Activated CD4-positive, alpha-beta T cell treated with anti-CD3 and anti-CD28 coated beads, Interleukin-2, amount 50 U/mL, for 48 hours (primary cell): Measurements from ENCODE around the gene ATP5PD.
"Not testable (repeated sequence)": the region's sequence is repeated elsewhere in the genome, so short reads cannot be mapped to it uniquely, and the experiment has no call there.

Experiments used
- DNase-seq, 2 experiments: peaks; one replicate each; pipeline ENCODE4 v3.0.0-alpha.2; 2020

ATP5PD gene

DNA sequence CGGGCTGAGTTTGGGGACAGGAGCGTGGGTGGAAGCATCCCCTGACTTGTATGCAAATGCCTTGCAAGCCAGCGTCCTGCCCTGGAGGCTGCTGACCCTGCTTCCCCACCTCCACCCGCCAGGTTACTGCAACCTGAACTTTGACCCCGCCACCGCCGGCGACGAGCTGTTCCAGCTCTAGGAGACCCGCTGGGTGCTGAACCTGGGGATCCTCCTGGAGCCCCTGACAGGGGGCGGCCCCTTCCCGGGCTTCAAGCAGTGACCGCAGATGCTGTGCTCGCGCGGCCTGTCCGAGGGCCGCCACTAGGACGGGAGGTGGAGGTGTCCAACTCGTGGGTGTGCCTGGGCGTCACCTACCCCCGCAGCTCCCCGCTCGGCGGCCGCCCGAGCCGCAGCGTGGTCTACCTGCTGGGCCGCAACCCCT lies 30.3 kb upstream of the ATP5PD start:
- no peak for DNase-seq

DNA sequence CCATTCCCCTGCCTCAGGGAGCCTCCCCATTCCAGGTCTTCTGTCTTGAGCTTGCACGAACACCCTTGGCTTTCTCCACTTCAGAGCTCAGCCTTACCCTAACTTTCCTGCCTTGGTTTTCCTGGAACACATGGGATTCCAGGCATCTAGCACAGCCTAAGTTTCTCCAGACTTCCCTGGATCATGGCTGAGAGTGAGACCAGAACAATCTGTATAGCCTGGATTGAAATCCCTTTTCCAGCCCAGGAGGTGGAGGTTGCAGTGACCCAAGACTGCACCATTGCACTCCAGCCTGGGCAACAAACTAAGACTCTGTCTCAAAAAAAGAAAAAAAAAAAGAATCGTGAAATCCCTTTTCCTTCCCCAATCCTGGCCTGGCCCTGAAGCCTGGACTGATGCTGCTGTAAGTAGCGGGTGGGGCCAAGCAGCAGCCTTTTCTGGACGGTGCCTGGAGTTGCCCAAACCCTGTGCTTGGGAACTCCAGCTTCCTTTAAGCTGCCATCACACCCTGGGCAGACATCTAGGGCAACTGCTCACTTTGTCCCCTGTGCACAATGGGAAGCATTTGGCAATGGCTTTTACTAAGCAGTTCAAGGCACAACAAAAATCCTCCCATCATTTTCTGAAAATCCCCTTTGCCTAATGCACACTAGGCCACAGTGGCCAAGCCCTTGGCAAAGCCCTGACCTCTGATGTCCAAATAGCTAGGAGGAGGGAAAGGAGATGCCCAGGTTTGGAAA lies 29.0 kb upstream of the ATP5PD start:
- no peak for DNase-seq

DNA sequence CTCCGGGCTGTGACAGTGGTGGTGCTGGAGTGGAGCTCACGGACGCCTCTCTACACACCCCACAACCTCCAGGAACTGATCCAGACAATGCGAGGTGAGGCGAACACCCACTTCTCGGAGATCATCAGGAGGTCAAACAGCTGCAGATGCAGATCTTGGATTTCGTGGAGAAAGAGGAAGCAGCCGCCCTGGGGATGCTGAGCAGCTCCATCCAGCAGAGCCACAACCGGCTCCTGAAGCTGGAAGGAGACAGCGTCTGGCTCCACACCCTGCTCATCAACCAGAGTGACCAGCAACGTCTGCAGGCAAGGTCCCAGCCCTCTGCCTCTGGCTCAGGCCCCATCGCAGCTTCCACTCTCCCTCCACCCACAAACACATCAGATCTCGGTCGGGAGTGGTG lies 27.8 kb upstream of the ATP5PD start:
- DNase-seq = no peak

DNA sequence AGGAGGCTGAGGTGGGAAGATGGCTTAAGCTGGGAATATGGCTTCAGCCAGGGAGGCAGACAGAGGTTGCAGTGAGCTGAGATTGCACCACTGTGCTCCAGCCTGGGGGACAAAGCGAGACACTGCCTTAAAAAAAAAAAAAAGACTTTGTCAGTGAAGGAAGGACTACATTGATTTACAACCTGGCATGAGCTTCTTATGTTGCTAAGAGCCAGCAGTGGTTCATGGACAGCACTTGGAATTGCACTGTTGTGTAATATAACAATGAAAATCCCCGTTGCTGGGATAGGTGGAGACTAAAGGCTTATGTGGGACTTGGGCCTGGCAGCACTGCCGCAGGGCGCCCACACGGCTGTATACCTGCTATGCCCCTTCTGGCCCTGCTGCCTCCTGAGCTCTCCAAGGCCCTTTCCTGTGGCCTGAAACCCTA lies 26.9 kb upstream of the ATP5PD start:
- DNase-seq = no peak

DNA sequence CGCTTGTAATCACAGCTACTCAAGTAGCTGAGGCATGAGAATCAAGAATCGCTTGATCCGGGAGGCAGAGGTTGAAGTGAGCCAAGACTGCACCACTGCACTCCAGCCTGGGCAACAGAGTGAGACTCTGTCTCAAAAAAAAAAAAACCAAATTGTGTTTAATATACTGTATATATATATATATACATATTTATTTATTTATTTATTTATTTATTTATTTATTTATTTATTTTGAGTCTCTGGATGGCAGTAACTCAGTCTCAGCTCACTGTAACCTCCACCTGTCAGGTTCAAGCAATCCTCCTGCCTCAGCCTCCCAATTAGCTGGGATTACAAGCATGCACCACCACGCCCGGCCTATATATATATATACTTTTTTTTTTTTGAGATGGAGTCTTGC lies 26.1 kb upstream of the ATP5PD start:
- not testable (repeated sequence) for DNase-seq

DNA sequence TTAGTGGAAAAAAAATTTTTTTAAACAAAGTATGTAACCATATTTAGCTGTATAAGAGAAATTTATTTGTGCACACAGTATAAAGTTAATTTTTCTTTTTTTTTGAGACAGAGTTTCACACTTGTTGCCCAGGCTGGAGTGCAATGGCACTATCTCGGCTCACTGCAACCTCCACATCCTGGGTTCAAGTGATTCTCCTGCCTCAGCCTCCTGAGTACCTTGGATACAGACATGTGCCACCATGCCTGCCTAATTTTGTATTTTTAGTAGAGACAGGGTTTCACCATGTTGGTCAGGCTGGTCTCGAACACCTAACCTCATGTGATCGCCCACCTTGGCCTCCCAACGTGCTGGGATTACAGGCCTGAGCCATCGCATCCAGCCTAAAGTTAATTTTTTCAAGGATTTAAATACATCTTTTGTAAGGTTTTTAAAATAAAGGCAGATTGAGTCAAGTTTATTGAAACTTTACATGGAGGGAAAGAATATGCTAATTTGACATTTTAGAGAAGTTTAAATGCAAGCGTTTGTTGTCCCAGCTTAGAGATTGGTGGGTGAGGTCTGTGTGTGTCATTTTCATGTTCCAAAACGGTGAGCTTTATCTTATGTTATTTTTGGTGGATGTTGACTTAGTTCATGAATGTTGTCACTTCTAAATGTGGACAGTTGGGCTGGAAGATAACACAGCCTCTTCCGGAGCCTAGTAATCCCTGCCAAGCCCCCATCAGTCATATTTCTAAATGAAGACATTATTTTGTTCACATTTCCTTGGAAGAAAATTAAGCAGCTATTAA lies 24.9 kb upstream of the ATP5PD start:
- not testable (repeated sequence) for DNase-seq

DNA sequence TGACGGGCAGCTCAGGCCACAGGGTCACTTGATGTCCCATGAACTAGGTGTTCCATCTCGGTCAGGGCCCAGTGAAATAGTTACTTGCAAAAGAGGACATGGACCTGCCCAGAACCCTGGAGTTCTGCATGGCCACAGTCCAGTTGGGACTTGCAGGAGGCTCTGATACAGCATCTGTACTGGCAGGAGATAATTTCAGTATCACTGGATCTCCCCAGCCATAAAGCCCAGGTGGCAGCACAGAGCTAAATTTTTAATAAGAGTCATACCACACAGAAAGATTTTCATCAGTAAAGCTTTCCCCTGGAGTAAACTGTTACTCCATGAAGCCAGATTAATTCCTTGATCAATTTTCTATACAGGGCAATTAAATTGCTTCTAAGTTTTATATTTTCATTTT lies 23.0 kb upstream of the ATP5PD start:
- no peak for DNase-seq

DNA sequence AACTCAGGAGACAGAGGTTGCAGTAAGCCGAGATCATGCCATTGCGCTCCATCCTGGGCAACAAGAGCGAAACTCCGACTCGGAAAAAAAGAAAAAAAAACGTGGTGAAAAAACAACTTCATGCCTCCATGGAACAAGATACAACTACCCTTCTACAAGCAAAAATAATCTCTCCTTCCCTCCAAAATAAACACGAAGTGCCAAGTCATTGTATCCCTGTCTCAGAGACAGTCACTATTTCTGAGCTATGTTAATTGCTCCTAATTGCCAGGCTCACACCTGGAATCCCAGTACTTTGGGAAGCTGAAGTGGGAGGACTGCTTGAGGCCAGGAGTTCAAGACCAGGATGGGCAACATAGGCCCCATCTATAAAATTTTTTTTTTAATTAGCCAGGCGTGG lies 22.0 kb upstream of the ATP5PD start:
- no peak for DNase-seq

DNA sequence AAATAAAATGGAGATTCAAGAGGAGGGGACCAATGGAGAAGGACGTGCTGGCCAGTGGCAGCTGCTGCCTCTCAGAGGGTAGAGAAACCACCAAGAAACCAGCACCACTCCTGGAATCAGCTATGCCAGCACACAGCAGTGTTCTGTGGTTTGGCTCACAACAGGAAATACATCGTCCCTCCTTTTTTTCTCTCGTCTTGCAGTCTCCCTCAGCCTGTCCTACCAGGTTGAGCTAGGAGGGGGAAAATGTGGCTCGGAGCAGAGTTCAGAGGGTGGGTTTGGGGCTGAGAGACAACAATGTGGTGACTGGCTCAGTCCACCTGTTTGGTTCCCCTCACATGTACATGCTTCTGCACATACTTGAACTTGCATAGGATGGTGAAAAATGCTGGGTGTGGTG lies 21.1 kb upstream of the ATP5PD start:
- peak in 1 of 2 experiments; percentile 50 for DNase-seq

DNA sequence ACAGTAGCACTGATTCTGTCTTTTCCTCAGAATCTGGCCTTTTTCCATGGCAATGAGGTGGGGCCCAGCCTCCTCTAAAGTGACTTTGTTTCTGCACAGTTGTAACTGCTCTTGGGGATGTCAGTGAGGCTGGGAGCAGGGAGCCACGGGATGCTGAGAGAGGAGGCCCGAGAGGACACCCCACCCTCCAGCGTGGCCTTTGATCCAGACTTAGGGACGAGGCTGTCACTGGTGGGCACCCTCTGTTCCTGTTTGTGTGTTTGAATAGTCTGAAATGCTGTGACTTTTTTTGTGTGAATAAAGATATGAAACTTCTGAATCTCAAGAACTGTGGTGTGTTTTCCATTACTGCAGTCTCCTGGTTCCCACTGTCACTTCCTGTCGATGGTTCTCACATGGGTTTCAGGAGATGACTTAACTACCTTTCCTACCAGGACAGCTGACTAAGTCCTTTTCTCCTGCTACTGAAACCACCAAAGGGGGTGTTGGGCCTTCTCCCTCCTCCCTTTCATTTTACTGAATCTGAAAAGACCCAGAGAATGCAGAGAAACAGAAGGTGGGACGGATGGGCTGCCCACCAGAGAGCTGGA lies 18.9 kb upstream of the ATP5PD start:
- DNase-seq = peak in 1 of 2 experiments; percentile 48

DNA sequence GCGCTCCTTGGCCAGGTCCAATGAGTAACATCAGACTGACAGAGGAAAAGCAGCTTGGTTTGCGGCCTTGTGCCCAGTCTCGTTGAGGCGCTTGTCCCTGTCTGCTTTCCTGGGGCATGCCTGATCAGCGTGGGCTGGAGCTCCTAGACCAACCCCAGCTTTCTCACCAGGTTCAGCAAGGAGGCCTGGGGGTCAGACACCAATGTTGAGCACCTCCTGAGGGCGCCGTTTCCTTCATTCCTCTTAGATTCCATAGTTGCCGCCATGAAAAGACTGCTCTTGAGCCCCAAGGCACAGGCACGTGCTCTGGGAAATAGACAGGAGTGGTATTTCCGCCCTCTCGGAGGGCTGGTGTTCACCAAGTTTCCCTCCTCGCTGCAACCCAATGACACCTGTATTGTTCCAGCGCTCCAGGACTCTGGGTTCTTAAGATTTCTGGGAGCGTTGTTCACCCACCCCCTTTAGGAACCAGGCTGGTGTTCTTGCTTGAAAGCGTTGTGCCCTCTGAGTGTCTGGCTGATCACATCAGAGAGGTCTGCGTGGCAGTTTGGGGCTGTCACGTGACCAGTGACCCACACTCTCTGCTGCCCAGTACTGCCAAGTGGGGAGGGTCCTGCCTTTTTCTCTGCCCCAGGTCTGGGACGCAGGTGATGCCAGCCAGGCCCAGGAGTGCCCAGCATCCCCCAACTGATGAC lies 18.2 kb upstream of the ATP5PD start:
- no peak for DNase-seq

DNA sequence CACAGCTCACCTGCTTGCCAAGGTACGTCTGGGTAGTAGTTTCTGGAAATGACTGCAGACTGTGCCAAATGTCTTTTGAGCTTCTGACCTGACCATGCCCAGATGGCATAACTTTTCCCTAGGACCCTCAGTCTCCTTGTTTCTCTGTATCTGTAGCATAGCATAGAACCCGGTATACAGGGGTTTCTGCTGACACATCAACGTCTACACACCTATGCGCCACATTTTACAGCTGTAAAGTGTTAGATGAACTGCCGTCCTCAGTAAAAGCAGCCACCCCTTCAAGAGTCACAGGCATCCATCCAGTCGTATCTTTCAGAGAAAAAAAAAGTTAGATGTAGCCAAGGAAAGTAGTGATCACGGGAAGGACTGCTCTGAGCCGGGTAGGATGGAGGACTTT lies 17.7 kb upstream of the ATP5PD start:
- DNase-seq = no peak

DNA sequence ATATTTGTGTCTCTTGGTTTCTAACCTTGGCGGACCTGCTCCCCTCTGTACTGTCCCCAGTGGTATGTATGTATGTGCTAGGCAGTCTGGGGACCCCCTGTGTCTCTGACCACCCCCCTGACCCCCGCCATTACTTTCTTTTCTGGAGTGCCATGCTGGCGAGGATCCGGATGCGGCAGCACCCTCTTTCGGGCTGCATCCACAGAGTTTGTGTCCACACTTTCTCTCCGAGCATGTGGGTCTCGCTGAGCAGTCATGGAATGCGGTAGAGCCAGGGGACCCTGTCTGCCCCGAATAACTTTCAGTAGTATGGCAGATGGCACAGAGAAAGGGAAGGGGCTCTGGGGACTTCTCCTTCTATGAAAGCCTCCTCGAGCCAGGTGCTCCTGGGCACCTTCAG lies 17.3 kb upstream of the ATP5PD start:
- no peak for DNase-seq

DNA sequence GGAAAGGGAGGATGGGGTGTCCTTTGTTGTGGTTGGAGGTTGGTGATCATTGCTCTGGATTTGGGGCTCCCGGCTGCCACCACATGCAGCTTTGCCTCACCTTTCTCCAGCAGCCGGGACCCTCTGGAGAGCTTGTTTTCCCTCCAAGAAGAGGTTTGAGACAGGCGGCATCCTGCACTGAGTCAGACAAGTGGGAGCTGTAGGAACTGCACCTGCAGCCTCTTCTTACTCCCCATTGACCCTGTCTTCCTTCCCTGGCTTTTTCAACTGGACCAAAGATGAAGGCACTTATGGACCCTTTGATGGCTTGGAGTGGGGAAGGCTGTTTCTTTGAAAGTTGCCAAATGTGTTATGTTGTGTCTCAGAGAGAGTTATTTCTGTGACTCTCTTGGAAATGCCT lies 16.9 kb upstream of the ATP5PD start:
- DNase-seq = no peak

DNA sequence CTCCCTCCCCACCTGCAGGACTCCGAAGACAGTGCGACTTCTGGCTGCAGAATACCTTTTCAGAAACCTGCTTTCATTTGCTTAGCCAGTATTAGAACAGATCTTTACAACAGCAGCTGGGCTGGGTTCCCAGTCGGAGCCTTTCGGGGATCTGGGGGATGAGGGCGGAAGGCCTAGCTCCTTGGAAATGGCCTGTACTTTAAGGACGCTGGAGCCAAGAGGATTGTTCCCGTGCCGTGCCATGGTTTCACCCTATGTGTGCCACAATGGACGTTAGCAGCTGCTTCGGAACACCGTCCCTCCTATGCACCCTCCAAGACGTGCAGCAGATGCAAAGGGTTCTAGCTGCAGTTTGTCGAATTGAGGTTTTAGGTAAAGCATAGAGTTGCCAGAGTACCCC lies 16.4 kb upstream of the ATP5PD start:
- no peak for DNase-seq

DNA sequence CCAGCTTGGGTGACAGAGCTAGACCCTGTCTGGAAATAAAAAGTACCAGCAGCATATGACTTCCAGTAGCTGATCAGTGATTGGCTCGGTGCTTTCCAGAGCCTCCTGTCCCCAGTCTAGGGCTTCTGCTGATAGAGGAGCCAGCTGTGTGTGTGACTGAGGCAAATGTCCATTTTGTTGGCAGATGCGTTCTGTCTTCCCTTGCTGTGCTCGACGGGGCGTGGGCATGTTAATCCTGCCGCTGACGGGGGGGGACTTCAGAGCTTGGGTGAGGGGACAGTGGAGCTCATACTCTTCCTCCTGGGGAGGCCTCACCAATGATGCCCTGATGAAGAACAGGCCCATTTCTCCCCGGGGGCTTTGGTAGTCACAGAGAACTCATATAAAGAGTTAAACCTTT lies 14.8 kb upstream of the ATP5PD start:
- no peak for DNase-seq

DNA sequence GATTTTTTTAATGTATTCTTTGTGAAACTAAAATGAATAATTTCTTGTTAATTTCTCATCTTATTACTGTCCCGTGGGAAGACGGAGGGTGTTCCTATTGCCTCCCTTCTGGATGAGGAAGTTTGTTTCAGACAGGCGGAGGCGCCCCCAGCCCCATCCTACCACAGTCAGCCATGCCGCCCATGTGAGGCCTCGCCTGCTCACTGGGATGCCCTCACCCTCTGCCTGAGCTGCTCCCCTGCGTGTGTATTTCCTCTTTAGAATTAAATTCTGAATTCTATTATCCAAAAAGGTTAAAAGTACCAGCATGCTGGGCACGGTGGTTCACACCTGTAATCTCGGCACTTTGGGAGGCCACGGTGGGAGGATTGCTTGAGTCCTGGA lies 14.3 kb upstream of the ATP5PD start:
- no peak for DNase-seq

DNA sequence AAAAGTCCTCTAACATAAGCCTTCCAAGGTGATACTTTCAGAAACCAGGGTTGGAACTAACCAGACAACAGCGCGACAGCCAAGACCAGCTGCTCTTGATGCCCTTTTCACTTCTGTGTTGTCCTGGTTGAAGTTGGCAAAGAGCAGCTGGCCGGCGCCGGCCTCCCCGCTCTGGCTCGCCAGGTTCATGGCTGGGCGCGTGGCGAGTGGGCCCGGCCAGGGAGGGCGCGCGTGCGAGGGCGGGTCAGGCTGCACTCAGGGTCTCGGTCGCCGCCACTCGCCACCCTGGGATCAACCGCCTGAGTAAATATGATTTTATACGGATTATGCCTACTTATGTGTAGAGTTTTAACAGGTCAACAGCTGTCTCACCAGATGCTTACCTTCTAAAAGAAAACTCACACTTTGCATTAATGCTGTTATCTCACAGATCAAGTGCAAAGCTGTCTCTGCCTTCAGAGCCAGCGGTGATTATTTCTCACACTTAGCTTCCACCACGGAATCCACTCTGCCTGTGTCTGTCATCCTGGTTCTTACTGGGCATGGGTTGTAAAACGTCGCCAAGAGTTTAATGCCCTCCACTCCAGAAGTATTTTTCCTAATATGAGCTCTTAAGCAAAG lies 13.8 kb upstream of the ATP5PD start:
- DNase-seq = no peak

DNA sequence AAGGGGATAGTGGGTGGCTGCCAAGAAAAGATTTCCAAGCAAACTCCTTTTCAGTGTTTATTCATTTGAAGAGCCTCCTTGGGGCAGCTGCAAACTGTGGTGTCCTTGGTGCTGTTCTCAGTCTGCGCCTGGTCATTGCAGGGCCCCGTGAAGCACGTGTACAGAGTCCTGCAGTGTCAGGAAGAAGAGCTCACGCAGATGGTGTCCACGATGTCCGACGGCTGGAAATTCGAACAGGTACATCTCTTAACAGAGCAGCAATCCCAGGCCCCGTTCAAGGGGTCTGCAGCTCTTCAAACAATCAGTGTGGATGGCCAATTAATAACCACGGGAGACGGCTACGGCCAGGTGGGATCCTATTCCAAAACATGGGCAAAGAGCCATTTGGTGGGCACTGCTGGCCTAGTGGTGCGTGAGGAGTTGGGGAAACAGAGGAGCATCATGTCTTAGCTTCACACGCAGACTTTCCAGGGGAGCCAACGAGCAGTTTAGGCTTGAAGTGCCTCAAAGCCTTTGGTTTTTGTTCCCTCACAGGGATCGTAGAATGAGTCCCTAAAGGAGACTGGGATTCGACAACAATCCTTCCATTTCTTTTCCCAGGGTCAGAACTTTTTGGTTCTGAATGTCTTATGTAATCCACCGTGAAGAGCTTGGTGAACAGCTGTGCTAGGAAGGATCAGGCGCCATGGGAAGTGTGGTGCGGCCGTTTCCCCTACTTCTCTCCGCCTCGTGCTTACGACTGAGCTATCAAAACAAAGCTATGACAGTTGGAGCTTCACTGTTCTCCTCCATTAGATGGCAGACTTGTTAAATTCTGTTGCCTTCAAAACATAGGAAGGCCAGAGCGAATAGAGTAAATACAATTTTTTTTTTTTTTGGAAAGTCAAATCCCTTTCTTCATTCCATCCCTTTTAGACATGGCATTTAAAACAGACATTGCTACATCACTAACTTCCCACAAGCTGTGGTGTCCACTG lies 12.9 kb upstream of the ATP5PD start:
- no peak for DNase-seq

DNA sequence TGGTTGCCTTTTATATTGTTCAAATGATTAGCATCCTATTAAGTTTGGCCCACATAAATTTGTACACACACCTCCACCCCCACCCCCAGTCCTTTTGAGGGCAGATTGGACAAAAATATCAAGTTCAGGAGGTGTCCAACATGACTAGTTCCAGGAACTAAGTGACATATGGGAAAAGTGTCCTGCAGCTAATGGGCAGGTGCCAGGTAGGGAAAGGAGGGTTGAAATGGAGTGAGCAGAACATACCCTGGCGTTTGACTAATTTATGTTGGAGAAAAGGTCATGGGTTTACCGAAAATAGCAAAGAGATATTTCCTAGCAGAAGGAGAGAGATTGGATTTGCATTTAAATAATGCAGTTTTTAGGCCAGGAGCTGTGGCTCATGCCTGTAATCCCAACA lies 5.2 kb upstream of the ATP5PD start:
- DNase-seq = no peak

DNA sequence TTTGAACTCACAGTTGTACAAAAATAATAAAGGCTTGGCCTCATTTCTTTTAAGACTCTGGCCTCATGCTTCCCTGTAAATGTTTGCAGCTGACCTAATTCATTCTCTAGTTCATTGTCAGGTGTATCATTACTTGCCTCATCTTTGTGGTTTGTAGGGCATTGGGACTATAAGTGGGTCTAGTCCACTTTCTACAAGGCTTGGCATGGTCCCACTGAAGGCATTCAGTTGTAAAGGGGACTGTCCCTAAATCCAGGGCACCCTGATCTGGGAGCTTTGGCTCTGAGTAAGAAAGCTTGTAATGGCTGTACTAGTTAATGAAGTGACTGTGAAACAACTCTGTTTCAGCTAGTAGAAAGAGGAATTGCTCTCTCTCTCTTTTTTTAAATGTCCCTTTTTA lies 2.9 kb upstream of the ATP5PD start:
- DNase-seq = no peak

DNA sequence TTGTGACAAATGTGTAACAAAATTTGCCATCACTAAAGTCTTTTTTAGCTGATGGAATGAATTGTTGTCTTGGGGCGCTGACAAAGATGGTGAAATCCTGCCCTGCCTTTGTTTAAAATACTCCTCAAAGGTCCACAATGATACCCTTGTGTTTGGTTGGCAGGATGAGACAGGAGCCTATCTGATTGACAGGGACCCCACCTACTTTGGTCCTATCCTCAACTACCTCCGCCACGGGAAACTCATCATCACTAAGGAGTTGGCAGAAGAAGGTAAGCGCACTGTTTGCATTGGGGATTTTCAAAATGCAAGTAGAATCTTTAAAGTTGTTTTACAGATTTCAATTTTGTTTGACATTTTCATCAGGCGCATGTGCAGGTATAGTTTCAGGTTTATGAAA lies 2.3 kb upstream of the ATP5PD start:
- DNase-seq = no peak
